Heart right ventricle (tissue), 16 donors: ENCODE results near the gene UAP1. TPM values are rescaled to one million over a fixed set of nuclear protein-coding genes. Genes with fewer than 3 reads are reported as not detected.

ENCODE experiments used
- ATAC-seq, 8 donors: fragments of 200-7000 bp; cut with Tn5 transposase; one replicate each; pipeline ENCODE4 v1.9.1; 2020; ENCODE audit warnings: mild to moderate bottlenecking in 8 of 8, moderate library complexity in 8 of 8, moderate number of reproducible peaks in 1 of 8
- DNase-seq, 2 donors: peaks; one replicate each; pipeline ENCODE4 v3.0.0-alpha.2; 2020
- H3K27ac ChIP-seq, 10 donors: fragments of 200-600 bp; sonication (generic) in 2 of 10; one replicate each; pipeline versions ENCODE4 v1.5.0 to v1.8.0; 2020 to 2022; ENCODE audit warnings: mild to moderate bottlenecking in 3 of 10
- H3K27me3 ChIP-seq, 7 donors: fragments of 200-600 bp; one replicate each; pipeline ENCODE4 v1.8.0; 2021 to 2022; ENCODE audit warnings: mild to moderate bottlenecking in 2 of 7
- H3K36me3 ChIP-seq, 9 donors: fragments of 200-600 bp; sonication (generic) in 1 of 9; one replicate each; pipeline versions ENCODE4 v1.5.0 to v1.8.0; 2020 to 2022; ENCODE audit warnings: mild to moderate bottlenecking in 2 of 9
- H3K4me1 ChIP-seq, 9 donors: fragments of 200-600 bp; sonication (generic) in 1 of 9; one replicate each; pipeline versions ENCODE4 v1.5.0 to v1.8.0; 2020 to 2022; ENCODE audit warnings: mild to moderate bottlenecking in 4 of 9
- H3K4me3 ChIP-seq, 10 donors: fragments of 200-600 bp; sonication (generic) in 2 of 10; one replicate each; pipeline versions ENCODE4 v1.5.0 to v1.8.0; 2020 to 2022; ENCODE audit warnings: mild to moderate bottlenecking in 7 of 10, moderate library complexity in 2 of 10
- H3K9me3 ChIP-seq, 11 donors: fragments of 200-600 bp in 10 of 11; sonication (generic) in 2 of 11; one replicate each; pipeline versions ENCODE4 v1.5.0 to v1.8.0; 2013 to 2022; ENCODE audit warnings: mild to moderate bottlenecking in 2 of 11, control low read depth in 1 of 11, moderate library complexity in 1 of 11
- WGBS, 2 donors: extraction: QIAGEN DNeasy Blood & Tissue Kit; methylation state at CpG; one replicate each; pipeline ENCODE4 v1.1.7; 2013; ENCODE audit warnings: inconsistent platforms in 1 of 2; 5-methylcytosine and 5-hydroxymethylcytosine counted together
- intact Hi-C, 10 donors: fragments of 100-400 bp; cut with DNase I; formaldehyde crosslinking; loops; one replicate each; pipeline versions ENCODE4 v1.11.1 to v1.14.2; 2022
- polyA plus RNA-seq, 2 donors: library from polyadenylated mRNA; stranded (reverse); fragments of 200-250 nt; gene quantifications; one replicate each; pipeline ENCODE4 v1.2.3, GENCODE V29; 2013
- total RNA-seq, 10 donors: library from RNA; stranded (reverse); fragmentation: NEBNext Ultra II Directional in 3 of 10; extraction: Animal tissue kit (Norgen Biotek cat#: 25700) in 3 of 10; gene quantifications; one replicate each; pipeline versions ENCODE4 v1.2.1 to v1.2.4, GENCODE V29; 2021 to 2023
- TF ChIP-seq, protein P1 (sequence below), 9 donors: fragments of 200-600 bp; sonication (generic) in 2 of 9; IDR thresholded peaks; one replicate each; pipeline versions ENCODE4 v1.5.0 to v1.8.0; 2021 to 2022; ENCODE audit warnings: antibody characterized with exemption in 9 of 9, mild to moderate bottlenecking in 5 of 9, moderate library complexity in 1 of 9
- donor health status: Arrhythmogenic right ventricular cardiomyopathy.
- donor health status: ischemic (EF 13 %, LVEDD 7.1; RV severe dilation, severe dysfunction).
- donor health status: healthy with polysubstance abuse.
- donor health status: DM: no; HTN: yes; CAD: no.
- donor health status: DM: no; HTN: no; CAD: no.
- donor health status: ischemic (EF 25% LVEDD 6.9; RV normal size, moderate dysfunction).
- donor health status: ischemic (EF 25% LVEDD 5.7; RV mildly dilated, moderate dysfunction).
- donor health status: healthy.
- donor health status: DM: yes; HTN: yes; CAD: no.
- donor health status: Ischemic cardiomyopathy.
- donor health status: ischemic (EF 35%, LVEDD 5.7; RV mildly dilated, moderate dysfunction).
- donor health status: nonischemic (EF 11% LVEDD 7.7; RV severe dilation, severe dysfunction).
- donor health status: DM: yes; HTN: yes; CAD: no.
- donor health status: PGD.
- donor health status: ischemic (EF 29% LVEDD 5.4; RV normal size, mild dysfunction).
- donor health status: nonischemic (EF 23%, LVEDD 6.1; RV moderate dilation, normal function).

The UAP1 gene
- total and polyA plus RNA-seq, 12 donors, result 14.6 to 48.6 (median 20.7) TPM

DNA sequence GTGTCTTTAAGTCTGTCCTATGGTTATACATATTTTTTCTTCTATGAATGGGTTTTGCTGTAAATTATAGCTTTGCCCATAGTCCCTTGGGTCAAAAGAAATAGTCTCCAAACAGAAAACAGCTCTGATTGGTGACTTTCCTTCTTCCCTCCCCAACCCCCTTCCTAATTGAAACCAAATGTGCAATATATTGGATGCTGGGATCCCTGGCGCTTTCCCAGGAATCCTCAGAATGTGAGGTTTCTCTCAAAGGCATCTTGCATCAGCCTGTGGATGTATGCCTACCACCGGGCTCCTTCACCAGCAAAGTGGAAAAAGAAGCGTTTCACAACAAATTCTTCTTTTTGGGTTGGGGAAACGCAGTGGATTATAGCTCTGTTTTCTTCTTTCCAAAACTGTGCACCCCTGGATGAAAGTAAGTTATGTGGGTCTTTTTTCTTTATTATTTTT, 70.7 kb downstream of the UAP1 start, which contains the start of gene DDR2:
DDR2 (plus strand) TSS at position 248 of the 450 bp plus-strand sequence. CDS start 86,600 bp downstream, outside the sequence.
- Histone ChIP-seq H3K4me3 (peak within 1 kb of the TSS; percentile 29 to 63 (median 48)), H3K4me1 (peaks cover 3 to 40% (median 16%) of the 10 kb centered on the region in 9 donors), H3K9me3 (no peaks in the 10 kb centered on the region), H3K27me3 (no peaks in the 10 kb centered on the region), H3K27ac (peak within 1 kb of the TSS; percentile 63 to 88 (median 78)), H3K36me3 (no peaks in the 10 kb centered on the region)
- 21 to 25% methylated on average over 4 of the region's 4 CpGs for WGBS, 2 donors
- DNase-seq (peak; percentile 41 to 59), ATAC-seq (peak; percentile 45 to 81 (median 64))
- TF ChIP-seq, protein P1, sequence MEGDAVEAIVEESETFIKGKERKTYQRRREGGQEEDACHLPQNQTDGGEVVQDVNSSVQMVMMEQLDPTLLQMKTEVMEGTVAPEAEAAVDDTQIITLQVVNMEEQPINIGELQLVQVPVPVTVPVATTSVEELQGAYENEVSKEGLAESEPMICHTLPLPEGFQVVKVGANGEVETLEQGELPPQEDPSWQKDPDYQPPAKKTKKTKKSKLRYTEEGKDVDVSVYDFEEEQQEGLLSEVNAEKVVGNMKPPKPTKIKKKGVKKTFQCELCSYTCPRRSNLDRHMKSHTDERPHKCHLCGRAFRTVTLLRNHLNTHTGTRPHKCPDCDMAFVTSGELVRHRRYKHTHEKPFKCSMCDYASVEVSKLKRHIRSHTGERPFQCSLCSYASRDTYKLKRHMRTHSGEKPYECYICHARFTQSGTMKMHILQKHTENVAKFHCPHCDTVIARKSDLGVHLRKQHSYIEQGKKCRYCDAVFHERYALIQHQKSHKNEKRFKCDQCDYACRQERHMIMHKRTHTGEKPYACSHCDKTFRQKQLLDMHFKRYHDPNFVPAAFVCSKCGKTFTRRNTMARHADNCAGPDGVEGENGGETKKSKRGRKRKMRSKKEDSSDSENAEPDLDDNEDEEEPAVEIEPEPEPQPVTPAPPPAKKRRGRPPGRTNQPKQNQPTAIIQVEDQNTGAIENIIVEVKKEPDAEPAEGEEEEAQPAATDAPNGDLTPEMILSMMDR (IDR thresholded peaks at IDR 0.05), result no peak
- intact Hi-C loops, result loop anchor here in 5 of 10 donors (5.0 to 10.0 kb wide), 7 partner anchors 45 to 123 kb away; no protein-coding TSS in a partner anchor

DNA sequence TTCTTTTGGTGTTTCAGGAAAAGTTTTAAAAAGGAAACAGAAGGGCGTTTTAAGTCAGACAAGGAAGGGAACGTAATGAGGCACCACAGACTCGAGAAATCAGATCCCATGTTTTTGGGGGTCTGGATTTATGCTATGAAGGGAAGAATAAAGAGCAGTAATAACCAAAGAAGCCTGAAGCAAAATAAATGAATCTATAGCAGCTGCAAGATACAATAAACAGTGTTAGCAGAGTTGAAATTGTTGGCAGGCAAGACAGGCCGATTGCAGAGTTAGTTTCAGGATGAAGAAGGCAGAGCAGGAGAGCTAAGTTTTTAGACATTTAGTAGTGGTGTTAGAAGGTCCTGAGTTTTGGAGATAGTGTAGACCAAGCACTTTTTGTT, 71.2 kb downstream of the UAP1 start:
- Histone ChIP-seq H3K9me3 (no peaks in the 10 kb centered on the region), H3K4me1 (peaks cover 3 to 36% (median 16%) of the 10 kb centered on the region in 9 donors), H3K27me3 (no peaks in the 10 kb centered on the region), H3K4me3 (peak overlapping the region; percentile 29 to 63 (median 48)), H3K36me3 (no peaks in the 10 kb centered on the region), H3K27ac (peak overlapping the region; percentile 63 to 88 (median 78))
- no peak for DNase-seq
- WGBS, 2 donors, result 21 to 28% methylated on average over 4 of the region's 4 CpGs
- TF ChIP-seq, protein P1 (IDR thresholded peaks at IDR 0.05), result no peak
- intact Hi-C loops, result loop anchor here in 5 of 10 donors (5.0 to 10.0 kb wide), 7 partner anchors 45 to 122 kb away; no protein-coding TSS in a partner anchor
- peak in 7 of 8 donors; percentile 3 to 44 (median 39) for ATAC-seq

GRCh38 chr1:162633081-162633762, 71.7 kb downstream of the UAP1 start:
- peaks cover 3 to 36% (median 16%) of the 10 kb centered on the region in 9 donors for H3K4me1 ChIP-seq
- 40 to 41% methylated on average over 8 of the region's 8 CpGs for WGBS, 2 donors
- no peaks in the 10 kb centered on the region for H3K36me3 ChIP-seq
- TF ChIP-seq, protein P1 (IDR thresholded peaks at IDR 0.05), result peak in 1 of 9 donors; percentile 30
- intact Hi-C loops, result loop anchor here in 5 of 10 donors (5.0 to 10.0 kb wide), 7 partner anchors 44 to 122 kb away; no protein-coding TSS in a partner anchor
- peak in 1 of 2 donors; percentile 38 for DNase-seq
- peak overlapping the region; percentile 63 to 88 (median 78) for H3K27ac ChIP-seq
- H3K27me3 ChIP-seq, result no peaks in the 10 kb centered on the region
- no peaks in the 10 kb centered on the region for H3K9me3 ChIP-seq
- peak; percentile 36 to 60 (median 54) for ATAC-seq
- H3K4me3 ChIP-seq, result peak overlapping the region; percentile 29 to 63 (median 48)

DNA sequence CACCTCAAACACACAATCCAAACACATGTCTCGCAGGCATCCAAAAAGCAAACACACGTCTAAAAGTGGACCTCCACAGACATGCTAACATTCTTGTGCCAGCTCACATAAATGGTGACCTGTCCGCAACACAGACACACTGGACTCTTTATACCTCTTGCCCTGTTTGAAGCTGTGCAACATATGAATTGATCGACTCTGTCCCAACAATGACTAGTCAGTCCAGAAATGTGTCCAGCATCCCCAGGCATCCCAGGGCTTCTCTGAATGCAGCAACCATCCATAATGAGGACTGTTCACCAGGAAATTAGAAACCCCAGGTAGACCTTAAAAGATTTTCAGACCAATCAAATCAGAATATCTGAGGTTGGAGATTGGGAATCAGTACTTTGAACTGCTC, 73.9 kb downstream of the UAP1 start:
- H3K9me3 ChIP-seq, result no peaks in the 10 kb centered on the region
- ATAC-seq, result no peak
- H3K4me3 ChIP-seq, result peak overlapping the region in 2 of 10 donors; percentile 2 to 63
- intact Hi-C loops, result loop anchor here in 3 of 10 donors (5.0 to 10.0 kb wide), 3 partner anchors 59 to 119 kb away; no protein-coding TSS in a partner anchor
- TF ChIP-seq, protein P1 (IDR thresholded peaks at IDR 0.05), result no peak
- peak overlapping the region in 1 of 10 donors; percentile 8 for H3K27ac ChIP-seq
- no peaks in the 10 kb centered on the region for H3K27me3 ChIP-seq
- WGBS, 2 donors, result 67 to 70% methylated on average over 4 of the region's 4 CpGs
- no peaks in the 10 kb centered on the region for H3K36me3 ChIP-seq
- peaks cover 0 to 30% (median 9%) of the 10 kb centered on the region in 9 donors for H3K4me1 ChIP-seq
- DNase-seq, result no peak
